ENCODE results near the gene NAALADL2. TPM values are rescaled to one million over a fixed set of nuclear protein-coding genes. Genes with fewer than 3 reads are reported as not detected.

The NAALADL2 gene
- total RNA-seq, 1 experiment from 2014 or later, result 2.7 TPM

- ChIA-PET POLR2A (no interaction called here), CTCF (no interaction called here)
- Histone ChIP-seq H3K27ac (ENCODE audit: low read length) (no peak overlapping the region), H3K4me1 (ENCODE audit: control insufficient read depth, insufficient read depth, low read length) (no peaks in the 10 kb centered on the region), H3K4me3 (ENCODE audit: low read depth in 2 of 2, low read length in 2 of 2) (no peak overlapping the region), H3K27me3 (ENCODE audit: control insufficient read depth, insufficient read depth, low read length) (no peaks in the 10 kb centered on the region), H3K36me3 (ENCODE audit: control insufficient read depth, insufficient read depth, low read length) (no peaks in the 10 kb centered on the region), H3K9me3 (ENCODE audit: control insufficient read depth, insufficient read depth, low read depth, low read length) (no peaks in the 10 kb centered on the region)
- intact Hi-C loops (cut with micrococcal nuclease; ENCODE audit: unreplicated experiment) (no loop called here), in situ Hi-C loops (cut with HindIII; ENCODE audit: low pct_unique_long_range_greater_than_20kb, low sequenced_read_pairs) (no loop called here)
- no peak for TF ChIP-seq TCF7L2 (IDR thresholded peaks at IDR 0.05; ENCODE audit: low read depth, low read length)
- TF ChIP-seq SIN3A (IDR thresholded peaks at IDR 0.05; ENCODE audit: borderline replicate concordance, insufficient read depth, low read depth, low read length), result no peak
- no peak for TF ChIP-seq POLR2AphosphoS5 (IDR thresholded peaks at IDR 0.05; ENCODE audit: low read depth, low read length)
- TF ChIP-seq, protein P1, sequence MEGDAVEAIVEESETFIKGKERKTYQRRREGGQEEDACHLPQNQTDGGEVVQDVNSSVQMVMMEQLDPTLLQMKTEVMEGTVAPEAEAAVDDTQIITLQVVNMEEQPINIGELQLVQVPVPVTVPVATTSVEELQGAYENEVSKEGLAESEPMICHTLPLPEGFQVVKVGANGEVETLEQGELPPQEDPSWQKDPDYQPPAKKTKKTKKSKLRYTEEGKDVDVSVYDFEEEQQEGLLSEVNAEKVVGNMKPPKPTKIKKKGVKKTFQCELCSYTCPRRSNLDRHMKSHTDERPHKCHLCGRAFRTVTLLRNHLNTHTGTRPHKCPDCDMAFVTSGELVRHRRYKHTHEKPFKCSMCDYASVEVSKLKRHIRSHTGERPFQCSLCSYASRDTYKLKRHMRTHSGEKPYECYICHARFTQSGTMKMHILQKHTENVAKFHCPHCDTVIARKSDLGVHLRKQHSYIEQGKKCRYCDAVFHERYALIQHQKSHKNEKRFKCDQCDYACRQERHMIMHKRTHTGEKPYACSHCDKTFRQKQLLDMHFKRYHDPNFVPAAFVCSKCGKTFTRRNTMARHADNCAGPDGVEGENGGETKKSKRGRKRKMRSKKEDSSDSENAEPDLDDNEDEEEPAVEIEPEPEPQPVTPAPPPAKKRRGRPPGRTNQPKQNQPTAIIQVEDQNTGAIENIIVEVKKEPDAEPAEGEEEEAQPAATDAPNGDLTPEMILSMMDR (IDR thresholded peaks at IDR 0.05), result no peak
- no peak for TF ChIP-seq REST (IDR thresholded peaks at IDR 0.05; ENCODE audit: insufficient read depth in 1 of 2, low read depth in 2 of 2, low read length in 1 of 2)
- no TSS peak for BruUV-seq (replicated peaks)
- DNase-seq (ENCODE audit: low read depth, low spot score) (no peak), ATAC-seq (no peak)
Measured at GRCh38 chr3:174949523-174949922, 90.4 kb downstream of the NAALADL2 start.

- no peak for TF ChIP-seq POLR2AphosphoS5 (IDR thresholded peaks at IDR 0.05; ENCODE audit: low read depth, low read length)
- no peak for TF ChIP-seq TCF7L2 (IDR thresholded peaks at IDR 0.05; ENCODE audit: low read depth, low read length)
- no peak overlapping the region for H3K27ac ChIP-seq (ENCODE audit: low read length)
- no peak for DNase-seq (ENCODE audit: low read depth, low spot score)
- BruUV-seq (replicated peaks), result no TSS peak
- H3K4me1 ChIP-seq (ENCODE audit: control insufficient read depth, insufficient read depth, low read length), result no peaks in the 10 kb centered on the region
- ATAC-seq, result no peak
- no peaks in the 10 kb centered on the region for H3K27me3 ChIP-seq (ENCODE audit: control insufficient read depth, insufficient read depth, low read length)
- POLR2A ChIA-PET, result no interaction called here
- no peak overlapping the region for H3K4me3 ChIP-seq (ENCODE audit: low read depth in 2 of 2, low read length in 2 of 2)
- in situ Hi-C loops (cut with HindIII; ENCODE audit: low pct_unique_long_range_greater_than_20kb, low sequenced_read_pairs) (no loop called here), intact Hi-C loops (cut with micrococcal nuclease; ENCODE audit: unreplicated experiment) (no loop called here)
- no peaks in the 10 kb centered on the region for H3K9me3 ChIP-seq (ENCODE audit: control insufficient read depth, insufficient read depth, low read depth, low read length)
- no peaks in the 10 kb centered on the region for H3K36me3 ChIP-seq (ENCODE audit: control insufficient read depth, insufficient read depth, low read length)
- CTCF ChIA-PET, result no interaction called here
Measured at GRCh38 chr3:174951034-174951433, 91.9 kb downstream of the NAALADL2 start.

GRCh38 chr3:174951498-174952005 is 92.4 kb downstream of the NAALADL2 start:
- Histone ChIP-seq H3K36me3 (ENCODE audit: control insufficient read depth, insufficient read depth, low read length) (no peaks in the 10 kb centered on the region), H3K27ac (ENCODE audit: low read length) (no peak overlapping the region), H3K4me3 (ENCODE audit: low read depth in 2 of 2, low read length in 2 of 2) (no peak overlapping the region), H3K9me3 (ENCODE audit: control insufficient read depth, insufficient read depth, low read depth, low read length) (no peaks in the 10 kb centered on the region), H3K4me1 (ENCODE audit: control insufficient read depth, insufficient read depth, low read length) (no peaks in the 10 kb centered on the region), H3K27me3 (ENCODE audit: control insufficient read depth, insufficient read depth, low read length) (no peaks in the 10 kb centered on the region)
- ATAC-seq, result no peak
- ChIA-PET POLR2A (no interaction called here), CTCF (no interaction called here)
- BruUV-seq (replicated peaks), result no TSS peak
- in situ Hi-C loops (cut with HindIII; ENCODE audit: low pct_unique_long_range_greater_than_20kb, low sequenced_read_pairs) (no loop called here), intact Hi-C loops (cut with micrococcal nuclease; ENCODE audit: unreplicated experiment) (no loop called here)
- DNase-seq (ENCODE audit: low read depth, low spot score), result no peak
- TF ChIP-seq TCF7L2 (IDR thresholded peaks at IDR 0.05; ENCODE audit: low read depth, low read length), result no peak
- TF ChIP-seq REST (IDR thresholded peaks at IDR 0.05; ENCODE audit: insufficient read depth in 1 of 2, low read depth in 2 of 2, low read length in 1 of 2), result no peak
- TF ChIP-seq, protein P1 (IDR thresholded peaks at IDR 0.05), result no peak
- no peak for TF ChIP-seq POLR2AphosphoS5 (IDR thresholded peaks at IDR 0.05; ENCODE audit: low read depth, low read length)
- TF ChIP-seq SIN3A (IDR thresholded peaks at IDR 0.05; ENCODE audit: borderline replicate concordance, insufficient read depth, low read depth, low read length), result no peak
